ENCODE results near the gene COL4A2.

The COL4A2 gene

GRCh38 chr13:110366733-110367132 is 59.6 kb downstream of the COL4A2 start:
- no peak overlapping the region for H3K4me3 ChIP-seq (ENCODE audit: low read length)
- peak overlapping the region; percentile 44 for H3K27ac ChIP-seq (ENCODE audit: low read depth, low read length)
- no peaks in the 10 kb centered on the region for H3K36me3 ChIP-seq (ENCODE audit: control insufficient read depth, insufficient read depth, low read length)
- H3K4me1 ChIP-seq (ENCODE audit: control insufficient read depth, insufficient read depth, low read length): peaks cover 25% of the 10 kb centered on the region
- no peaks in the 10 kb centered on the region for H3K27me3 ChIP-seq (ENCODE audit: control insufficient read depth, insufficient read depth, low read length)
- H3K9ac ChIP-seq (ENCODE audit: low read length): no peak overlapping the region

- Histone ChIP-seq H3K27ac (ENCODE audit: low read depth, low read length) (no peak overlapping the region), H3K27me3 (ENCODE audit: control insufficient read depth, insufficient read depth, low read length) (no peaks in the 10 kb centered on the region), H3K9ac (ENCODE audit: low read length) (no peak overlapping the region), H3K36me3 (ENCODE audit: control insufficient read depth, insufficient read depth, low read length) (no peaks in the 10 kb centered on the region), H3K4me3 (ENCODE audit: low read length) (no peak overlapping the region), H3K4me1 (ENCODE audit: control insufficient read depth, insufficient read depth, low read length) (peaks cover 21% of the 10 kb centered on the region)
Observed at GRCh38 chr13:110367620-110368019, 60.5 kb downstream of the COL4A2 start.

DNA sequence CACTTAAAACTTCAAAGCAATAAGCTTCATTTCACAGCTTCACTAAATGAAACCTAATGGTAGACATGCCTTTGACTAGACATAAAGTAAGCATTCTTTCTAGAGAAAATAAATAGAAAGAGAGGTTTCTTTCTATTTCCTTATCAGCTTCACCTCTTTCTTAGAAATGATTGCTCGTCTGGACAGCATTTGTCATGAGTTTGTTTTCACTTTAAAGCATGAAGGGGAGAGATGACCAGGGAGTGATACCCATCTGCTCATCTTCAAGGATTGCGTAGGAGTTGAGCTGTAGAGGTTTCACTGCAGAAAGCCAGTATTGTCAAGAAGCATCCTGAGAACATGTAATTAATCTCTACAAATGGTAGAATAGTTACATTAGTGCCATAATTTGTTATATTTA is 61.3 kb downstream of the COL4A2 start:
- H3K36me3 ChIP-seq (ENCODE audit: control insufficient read depth, insufficient read depth, low read length): no peaks in the 10 kb centered on the region
- no peaks in the 10 kb centered on the region for H3K27me3 ChIP-seq (ENCODE audit: control insufficient read depth, insufficient read depth, low read length)
- no peak overlapping the region for H3K9ac ChIP-seq (ENCODE audit: low read length)
- no peak overlapping the region for H3K27ac ChIP-seq (ENCODE audit: low read depth, low read length)
- peaks cover 20% of the 10 kb centered on the region for H3K4me1 ChIP-seq (ENCODE audit: control insufficient read depth, insufficient read depth, low read length)
- H3K4me3 ChIP-seq (ENCODE audit: low read length): no peak overlapping the region

GRCh38 chr13:110369400-110369799 is 62.3 kb downstream of the COL4A2 start:
- Histone ChIP-seq H3K27me3 (ENCODE audit: control insufficient read depth, insufficient read depth, low read length) (no peaks in the 10 kb centered on the region), H3K36me3 (ENCODE audit: control insufficient read depth, insufficient read depth, low read length) (no peaks in the 10 kb centered on the region), H3K4me3 (ENCODE audit: low read length) (no peak overlapping the region), H3K9ac (ENCODE audit: low read length) (no peak overlapping the region), H3K4me1 (ENCODE audit: control insufficient read depth, insufficient read depth, low read length) (peaks cover 25% of the 10 kb centered on the region), H3K27ac (ENCODE audit: low read depth, low read length) (no peak overlapping the region)

DNA sequence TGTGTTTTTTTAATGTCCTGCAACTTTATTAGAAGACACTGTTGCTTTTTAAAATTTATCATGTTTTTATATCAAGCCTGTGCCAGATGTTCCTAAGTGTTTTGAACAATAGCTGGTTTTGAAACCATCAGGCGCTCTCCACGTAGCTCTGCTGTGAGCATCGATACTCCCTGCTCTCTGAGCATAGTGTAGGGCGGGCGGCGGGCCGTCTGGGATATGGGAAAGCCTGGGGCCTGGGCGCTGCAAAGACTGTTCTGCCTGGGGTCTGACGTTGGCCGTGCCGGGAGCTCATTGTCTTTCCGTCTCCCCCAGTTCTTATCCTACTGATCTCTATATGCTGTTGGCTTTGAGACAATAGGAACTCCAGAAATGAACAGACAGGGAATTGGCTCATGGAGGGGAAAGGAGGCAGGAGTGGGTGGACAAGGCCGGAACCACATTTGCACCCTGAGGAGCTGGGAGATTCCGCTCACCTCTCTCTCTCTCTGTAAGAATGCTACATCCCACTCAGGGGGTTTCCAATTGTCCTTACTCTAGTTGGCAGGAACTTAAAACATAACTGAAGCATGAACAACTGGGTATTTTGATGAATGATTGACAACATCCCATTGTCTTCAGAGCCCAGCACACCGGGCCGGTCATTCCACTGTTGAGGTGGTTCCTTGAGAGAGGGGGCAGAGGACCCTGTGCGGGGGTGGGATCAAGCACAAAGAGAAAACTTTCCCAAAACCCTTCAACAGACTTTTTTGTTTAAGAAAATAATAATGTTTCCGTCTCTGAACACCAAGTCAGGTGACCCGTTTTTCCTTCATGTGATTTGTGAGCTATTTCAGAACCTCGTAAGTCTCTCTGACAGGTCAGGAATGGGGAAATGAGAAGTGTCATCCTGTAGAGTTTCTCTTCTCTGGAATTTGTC is 64.7 kb downstream of the COL4A2 start:
- peaks cover 35% of the 10 kb centered on the region for H3K4me1 ChIP-seq (ENCODE audit: control insufficient read depth, insufficient read depth, low read length)
- H3K36me3 ChIP-seq (ENCODE audit: control insufficient read depth, insufficient read depth, low read length): no peaks in the 10 kb centered on the region
- H3K27me3 ChIP-seq (ENCODE audit: control insufficient read depth, insufficient read depth, low read length): no peaks in the 10 kb centered on the region
- peak overlapping the region; percentile 75 for H3K27ac ChIP-seq (ENCODE audit: low read depth, low read length)
- no peak overlapping the region for H3K9ac ChIP-seq (ENCODE audit: low read length)
- no peak overlapping the region for H3K4me3 ChIP-seq (ENCODE audit: low read length)

- Histone ChIP-seq H3K27ac (ENCODE audit: low read depth, low read length) (no peak overlapping the region), H3K27me3 (ENCODE audit: control insufficient read depth, insufficient read depth, low read length) (no peaks in the 10 kb centered on the region), H3K4me1 (ENCODE audit: control insufficient read depth, insufficient read depth, low read length) (peaks cover 42% of the 10 kb centered on the region), H3K36me3 (ENCODE audit: control insufficient read depth, insufficient read depth, low read length) (no peaks in the 10 kb centered on the region), H3K9ac (ENCODE audit: low read length) (no peak overlapping the region), H3K4me3 (ENCODE audit: low read length) (no peak overlapping the region)
Observed at GRCh38 chr13:110372676-110373075, 65.6 kb downstream of the COL4A2 start.

- H3K9ac ChIP-seq (ENCODE audit: low read length): no peak overlapping the region
- no peak overlapping the region for H3K4me3 ChIP-seq (ENCODE audit: low read length)
- peaks cover 49% of the 10 kb centered on the region for H3K4me1 ChIP-seq (ENCODE audit: control insufficient read depth, insufficient read depth, low read length)
- H3K27me3 ChIP-seq (ENCODE audit: control insufficient read depth, insufficient read depth, low read length): no peaks in the 10 kb centered on the region
- H3K27ac ChIP-seq (ENCODE audit: low read depth, low read length): peak overlapping the region; percentile 29
- H3K36me3 ChIP-seq (ENCODE audit: control insufficient read depth, insufficient read depth, low read length): no peaks in the 10 kb centered on the region
Observed at GRCh38 chr13:110373617-110374016, 66.5 kb downstream of the COL4A2 start.

- H3K36me3 ChIP-seq (ENCODE audit: control insufficient read depth, insufficient read depth, low read length): no peaks in the 10 kb centered on the region
- H3K9ac ChIP-seq (ENCODE audit: low read length): no peak overlapping the region
- peaks cover 52% of the 10 kb centered on the region for H3K4me1 ChIP-seq (ENCODE audit: control insufficient read depth, insufficient read depth, low read length)
- H3K27me3 ChIP-seq (ENCODE audit: control insufficient read depth, insufficient read depth, low read length): no peaks in the 10 kb centered on the region
- H3K27ac ChIP-seq (ENCODE audit: low read depth, low read length): peak overlapping the region; percentile 53
- no peak overlapping the region for H3K4me3 ChIP-seq (ENCODE audit: low read length)
Observed at GRCh38 chr13:110374431-110375370, 67.6 kb downstream of the COL4A2 start.

- Histone ChIP-seq H3K9ac (ENCODE audit: low read length) (no peak overlapping the region), H3K27me3 (ENCODE audit: control insufficient read depth, insufficient read depth, low read length) (no peaks in the 10 kb centered on the region), H3K4me3 (ENCODE audit: low read length) (no peak overlapping the region), H3K27ac (ENCODE audit: low read depth, low read length) (peak overlapping the region; percentile 53), H3K36me3 (ENCODE audit: control insufficient read depth, insufficient read depth, low read length) (peaks cover 3% of the 10 kb centered on the region), H3K4me1 (ENCODE audit: control insufficient read depth, insufficient read depth, low read length) (peaks cover 54% of the 10 kb centered on the region)
Observed at GRCh38 chr13:110376120-110376519, 69.0 kb downstream of the COL4A2 start.

GRCh38 chr13:110377178-110377825 is 70.2 kb downstream of the COL4A2 start:
- H3K27me3 ChIP-seq (ENCODE audit: control insufficient read depth, insufficient read depth, low read length): no peaks in the 10 kb centered on the region
- H3K4me3 ChIP-seq (ENCODE audit: low read length): no peak overlapping the region
- H3K4me1 ChIP-seq (ENCODE audit: control insufficient read depth, insufficient read depth, low read length): peaks cover 55% of the 10 kb centered on the region
- H3K27ac ChIP-seq (ENCODE audit: low read depth, low read length): peak overlapping the region; percentile 53
- H3K9ac ChIP-seq (ENCODE audit: low read length): no peak overlapping the region
- H3K36me3 ChIP-seq (ENCODE audit: control insufficient read depth, insufficient read depth, low read length): peaks cover 3% of the 10 kb centered on the region

DNA sequence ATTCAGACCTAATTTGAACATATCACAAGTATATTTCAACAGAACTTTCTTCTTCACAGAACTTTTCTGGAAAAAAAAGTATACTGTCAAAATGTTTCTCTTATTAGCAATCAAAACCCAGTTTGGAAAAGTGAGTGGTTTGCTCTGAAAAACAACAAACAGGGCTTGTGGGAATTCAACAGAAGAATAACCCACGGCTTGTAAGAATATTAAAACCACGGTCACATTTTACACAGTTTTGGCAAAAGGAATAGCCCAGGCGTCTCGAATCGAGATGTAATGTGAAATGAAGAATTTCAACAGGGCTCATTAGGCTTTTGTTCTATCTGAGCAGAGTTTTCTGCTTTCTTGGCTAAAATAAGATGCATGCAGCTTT is 70.7 kb downstream of the COL4A2 start:
- Histone ChIP-seq H3K36me3 (ENCODE audit: control insufficient read depth, insufficient read depth, low read length) (peaks cover 3% of the 10 kb centered on the region), H3K9ac (ENCODE audit: low read length) (no peak overlapping the region), H3K27me3 (ENCODE audit: control insufficient read depth, insufficient read depth, low read length) (no peaks in the 10 kb centered on the region), H3K4me3 (ENCODE audit: low read length) (no peak overlapping the region), H3K27ac (ENCODE audit: low read depth, low read length) (no peak overlapping the region), H3K4me1 (ENCODE audit: control insufficient read depth, insufficient read depth, low read length) (peaks cover 50% of the 10 kb centered on the region)

DNA sequence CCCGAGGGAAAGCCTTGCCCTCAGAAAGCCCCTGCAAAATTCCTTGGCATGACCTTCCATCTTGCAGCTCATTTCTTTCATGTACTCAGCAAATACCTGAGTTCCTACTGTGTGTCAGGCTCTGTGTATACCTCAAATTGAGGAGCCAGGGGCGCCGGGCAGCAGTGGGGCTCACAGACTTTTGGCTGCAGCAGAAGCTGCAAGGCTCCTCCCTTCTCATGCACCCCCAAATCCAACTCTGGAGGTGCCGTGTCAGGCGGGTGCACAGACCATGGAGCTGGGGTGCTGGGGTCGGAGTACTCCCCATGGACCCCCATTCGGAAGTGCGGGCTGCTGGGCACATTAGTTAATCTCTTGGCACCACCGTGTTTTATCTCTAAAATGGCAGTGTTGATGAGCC is 72.3 kb downstream of the COL4A2 start:
- Histone ChIP-seq H3K27ac (ENCODE audit: low read depth, low read length) (peak overlapping the region; percentile 59), H3K4me3 (ENCODE audit: low read length) (no peak overlapping the region), H3K9ac (ENCODE audit: low read length) (no peak overlapping the region), H3K36me3 (ENCODE audit: control insufficient read depth, insufficient read depth, low read length) (peaks cover 3% of the 10 kb centered on the region), H3K4me1 (ENCODE audit: control insufficient read depth, insufficient read depth, low read length) (peaks cover 39% of the 10 kb centered on the region), H3K27me3 (ENCODE audit: control insufficient read depth, insufficient read depth, low read length) (no peaks in the 10 kb centered on the region)
